Ovary (tissue), 9 donors: Measurements from ENCODE around the gene SYNPO2. TPM values are rescaled to one million over a fixed set of nuclear protein-coding genes. Genes with fewer than 3 reads are reported as not detected.

ENCODE experiments used
- DNase-seq, 5 donors: peaks; one replicate each; pipeline ENCODE4 v3.0.0-alpha.2; 2019 to 2020
- H3K27ac ChIP-seq, 2 donors: fragments of 200-600 bp; one replicate each; pipeline versions ENCODE4 v1.5.1 to v1.8.0; 2019 to 2022
- H3K27me3 ChIP-seq: fragments of 200-600 bp; one replicate; pipeline ENCODE4 v1.8.0; 2022
- H3K36me3 ChIP-seq: fragments of 200-600 bp; sonication (generic); one replicate; pipeline ENCODE4 v1.5.1; 2019
- H3K4me1 ChIP-seq: one replicate; pipeline ENCODE4 v1.8.1; 2013; ENCODE audit warnings: mild to moderate bottlenecking, moderate library complexity; ENCODE audit not compliant: insufficient read depth
- H3K4me3 ChIP-seq: fragments of 200-600 bp; sonication (generic); one replicate; pipeline ENCODE4 v1.5.1; 2017
- H3K9me3 ChIP-seq, 2 donors: fragments of 200-600 bp in 1 of 2; sonication (generic) in 1 of 2; one replicate each; pipeline versions ENCODE4 v1.5.1 to v1.8.1; 2013 to 2019; ENCODE audit warnings: mild to moderate bottlenecking in 1 of 2, moderate library complexity in 1 of 2
- CTCF ChIP-seq, 3 donors: fragments of 450-650 bp in 2 of 3; fragments of 200-600 bp in 1 of 3; IDR thresholded peaks; one replicate each; pipeline versions ENCODE4 v1.5.1 to v1.8.0; 2016 to 2022; ENCODE audit warnings: antibody characterized with exemption in 3 of 3, mild to moderate bottlenecking in 1 of 3
- EP300 ChIP-seq: sonication (generic); formaldehyde crosslinking; IDR thresholded peaks from one replicate; pipeline ENCODE4 v1.6.1; 2017; ENCODE audit warnings: antibody characterized with exemption
- POLR2A ChIP-seq: fragments of 450-650 bp; IDR thresholded peaks from one replicate; pipeline ENCODE4 v1.6.1; 2017; ENCODE audit warnings: antibody characterized with exemption, mild to moderate bottlenecking, moderate library complexity
- WGBS, 3 donors: extraction: QIAGEN DNeasy Blood & Tissue Kit in 1 of 3; methylation state at CpG; one replicate each; pipeline versions ENCODE4 v1.1.5 to v1.1.7; 2013 to 2017; 5-methylcytosine and 5-hydroxymethylcytosine counted together
- intact Hi-C, 4 donors: fragments of 100-400 bp; cut with DNase I; formaldehyde crosslinking; loops; one replicate each; pipeline versions ENCODE4 v1.11.0 to v1.15.1; 2022 to 2023
- polyA plus RNA-seq, 2 donors: library from polyadenylated mRNA; stranded (reverse); fragments of 200-250 nt in 1 of 2; fragments of 350-450 nt in 1 of 2; fragmentation: Illumina TruSeq in 1 of 2; extraction: RNeasy Lipid Tissue Mini Kit (QIAGEN cat#74804) in 1 of 2; gene quantifications; one replicate each; pipeline ENCODE4 v1.2.3, GENCODE V29; 2013 to 2014
- total RNA-seq, 7 donors: library from RNA; depleted of rRNA in 2 of 7; stranded (reverse); fragments of >200 nt in 2 of 7; fragmentation: NEBNext Ultra II Directional in 3 of 7; extraction: Animal tissue kit (Norgen Biotek cat#: 25700) in 3 of 7; gene quantifications; one replicate each; pipeline versions ENCODE4 v1.1.0 to v1.2.4, GENCODE V29; 2016 to 2023
- donor health status: DM: no; HTN: no; CAD: no; lungs with moderate emphysema.
- donor health status: DM: no; HTN: no; CAD: no.
- donor health status: Bipolar disorder and iron deficiency.
- donor health status: DM: yes; HTN: yes; CAD: no.
- donor health status: DM: no; HTN: no; CAD: no.
- donor health status: DM: yes; HTN: yes; CAD: no.

SYNPO2 gene
- total and polyA plus RNA-seq, 9 donors, result 54.8 to 265 (median 121) TPM

GRCh38 chr4:119010909-119011606 lies 122.4 kb downstream of the SYNPO2 start:
- H3K9me3 ChIP-seq, result no peaks in the 10 kb centered on the region
- TF ChIP-seq POLR2A (no peak), EP300 (no peak), CTCF (IDR thresholded peaks at IDR 0.05) (no peak)
- DNase-seq, result no peak
- no peak overlapping the region for H3K27ac ChIP-seq
- intact Hi-C loops, result no loop called here
- no peaks in the 10 kb centered on the region for H3K36me3 ChIP-seq
- no peak overlapping the region for H3K4me3 ChIP-seq
- 77 to 90% (median 77%) methylated on average over 7 of the region's 7 CpGs for WGBS, 3 donors
- H3K27me3 ChIP-seq, result no peaks in the 10 kb centered on the region
- peaks cover 5% of the 10 kb centered on the region for H3K4me1 ChIP-seq

GRCh38 chr4:119011607-119011988 lies 122.9 kb downstream of the SYNPO2 start:
- Histone ChIP-seq H3K4me3 (no peak overlapping the region), H3K27ac (no peak overlapping the region), H3K9me3 (no peaks in the 10 kb centered on the region), H3K36me3 (no peaks in the 10 kb centered on the region), H3K27me3 (no peaks in the 10 kb centered on the region), H3K4me1 (peaks cover 5% of the 10 kb centered on the region)
- 88 to 93% (median 93%) methylated on average over 1 of the region's 1 CpG for WGBS, 3 donors
- intact Hi-C loops, result no loop called here
- no peak for DNase-seq
- TF ChIP-seq CTCF (IDR thresholded peaks at IDR 0.05), result no peak
- no peak for TF ChIP-seq EP300
- TF ChIP-seq POLR2A, result no peak

GRCh38 chr4:119014658-119015057 lies 126.0 kb downstream of the SYNPO2 start:
- Histone ChIP-seq H3K27me3 (no peaks in the 10 kb centered on the region), H3K36me3 (no peaks in the 10 kb centered on the region), H3K4me3 (no peak overlapping the region), H3K4me1 (peaks cover 7% of the 10 kb centered on the region), H3K9me3 (no peaks in the 10 kb centered on the region), H3K27ac (no peak overlapping the region)
- intact Hi-C loops, result no loop called here
- TF ChIP-seq POLR2A, result no peak
- no peak for TF ChIP-seq EP300
- no peak for TF ChIP-seq CTCF (IDR thresholded peaks at IDR 0.05)
- DNase-seq, result no peak
- WGBS, 3 donors, result 94 to 95% (median 94%) methylated on average over 2 of the region's 2 CpGs

DNA sequence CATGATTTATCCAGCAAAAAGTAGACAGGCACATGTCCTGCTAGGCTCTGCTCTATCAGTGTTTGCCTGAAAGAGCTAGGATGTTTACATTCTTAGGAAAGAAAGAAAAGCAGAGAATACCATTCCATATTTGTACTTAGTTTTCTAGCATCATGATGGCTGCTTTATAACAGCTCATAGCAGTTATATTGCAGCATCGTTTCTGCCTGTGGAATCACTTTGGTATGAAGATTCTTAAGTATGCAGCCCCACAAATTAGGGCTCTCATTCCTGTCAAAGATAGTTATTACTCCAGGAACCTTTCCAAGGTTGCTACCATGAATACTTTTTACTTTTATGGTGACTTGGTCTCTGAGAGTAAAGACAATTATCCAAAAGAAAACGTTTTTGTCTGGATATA lies 128.0 kb downstream of the SYNPO2 start:
- 0 to 3% (median 2%) methylated on average over 2 of the region's 2 CpGs for WGBS, 3 donors
- Histone ChIP-seq H3K4me3 (no peak overlapping the region), H3K36me3 (no peaks in the 10 kb centered on the region), H3K9me3 (no peaks in the 10 kb centered on the region), H3K27ac (peak overlapping the region in 1 of 2 donors; percentile 45), H3K27me3 (no peaks in the 10 kb centered on the region), H3K4me1 (peaks cover 4% of the 10 kb centered on the region)
- intact Hi-C loops, result no loop called here
- TF ChIP-seq EP300, result no peak
- no peak for TF ChIP-seq POLR2A
- TF ChIP-seq CTCF (IDR thresholded peaks at IDR 0.05), result no peak
- DNase-seq, result no peak
